ENCODE measurements around the gene TAMALIN.

GRCh38 chr12:52035190-52035589, 28.4 kb downstream of the TAMALIN start:
- no peak for TF ChIP-seq POLR2AphosphoS5 (IDR thresholded peaks at IDR 0.05; ENCODE audit: low read depth, low read length)
- TF ChIP-seq REST (IDR thresholded peaks at IDR 0.05; ENCODE audit: insufficient read depth in 1 of 2, low read depth in 2 of 2, low read length in 2 of 2) = no peak
- TF ChIP-seq SIN3A (IDR thresholded peaks at IDR 0.05; ENCODE audit: borderline replicate concordance, insufficient read depth, low read length) = no peak
- TF ChIP-seq TAF1 (IDR thresholded peaks at IDR 0.05; ENCODE audit: borderline replicate concordance, insufficient read depth, low read length) = no peak
